HTERT RPE-1 (cell line): ENCODE data around the gene OPN1MW2.
"Not testable (repeated sequence)": the region's sequence is repeated elsewhere in the genome, so short reads cannot be mapped to it uniquely, and the experiment has no call there.

Experiments
- in situ Hi-C: fragments of 300-500 bp; cut with MboI; formaldehyde crosslinking; loops from 4 replicates; pipeline ENCODE4 v1.14.3; 2020; ENCODE audit warnings: low sequenced_read_pairs

OPN1MW2 gene

GRCh38 chrX:154263072-154263471, 43.5 kb downstream of the OPN1MW2 start:
- in situ Hi-C loops, result not testable (repeated sequence)

GRCh38 chrX:154269245-154269644, 49.7 kb downstream of the OPN1MW2 start:
- in situ Hi-C loops, result not testable (repeated sequence)
